HG02588 (cell line): Measurements from ENCODE around the gene IRAK2.

Source experiments
- ATAC-seq: cut with Tn5 transposase; IDR thresholded peaks from one replicate; pipeline ENCODE4 v1.9.1; 2021; ENCODE audit warnings: mild to moderate bottlenecking, moderate library complexity; ENCODE audit not compliant: unreplicated experiment

Gene IRAK2

GRCh38 chr3:10279384-10280176, 114.9 kb downstream of the IRAK2 start:
- no peak for ATAC-seq

DNA sequence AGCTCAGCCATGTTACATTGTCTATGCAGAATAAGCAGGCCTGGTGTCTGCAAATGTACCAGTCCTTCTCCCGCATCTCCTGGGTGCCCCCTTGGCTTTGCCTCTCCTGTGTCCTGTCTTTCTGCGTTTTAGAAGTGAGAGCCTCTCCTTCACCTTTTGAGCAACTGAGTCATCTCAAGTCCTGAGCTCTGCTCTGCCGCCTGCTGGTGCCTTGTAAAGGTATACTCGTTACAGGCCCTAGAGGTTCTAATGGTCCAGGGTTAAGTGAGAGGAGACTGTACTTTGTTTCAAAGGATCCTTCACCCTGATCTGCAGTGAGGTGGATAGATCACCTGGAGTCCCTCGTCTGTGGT, 115.4 kb downstream of the IRAK2 start:
- ATAC-seq, result no peak

- ATAC-seq, result no peak
Observed at GRCh38 chr3:10280571-10280970, 115.9 kb downstream of the IRAK2 start.

GRCh38 chr3:10281951-10282350, 117.2 kb downstream of the IRAK2 start:
- ATAC-seq, result no peak

DNA sequence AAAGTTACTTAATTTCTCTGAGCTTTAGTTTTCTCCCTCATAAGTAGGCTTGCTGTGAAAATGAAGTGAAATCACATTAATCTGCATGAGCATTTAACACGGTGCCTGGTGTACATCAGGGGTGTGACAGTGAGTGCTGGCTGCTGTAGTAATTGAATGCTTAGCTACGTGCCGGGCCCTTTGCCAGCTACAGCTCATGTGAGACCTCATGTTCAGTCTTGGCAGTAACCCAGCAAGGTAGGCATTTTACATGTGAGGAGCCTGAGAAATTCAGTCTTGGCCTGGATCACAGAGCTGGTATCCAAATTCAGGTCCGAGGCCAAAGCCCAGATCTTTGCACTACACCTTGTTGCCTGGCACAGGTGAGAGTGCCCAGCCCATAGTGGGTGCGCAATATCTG, 118.9 kb downstream of the IRAK2 start:
- no peak for ATAC-seq

- ATAC-seq, result no peak
Observed at GRCh38 chr3:10284496-10284895, 119.8 kb downstream of the IRAK2 start.

DNA sequence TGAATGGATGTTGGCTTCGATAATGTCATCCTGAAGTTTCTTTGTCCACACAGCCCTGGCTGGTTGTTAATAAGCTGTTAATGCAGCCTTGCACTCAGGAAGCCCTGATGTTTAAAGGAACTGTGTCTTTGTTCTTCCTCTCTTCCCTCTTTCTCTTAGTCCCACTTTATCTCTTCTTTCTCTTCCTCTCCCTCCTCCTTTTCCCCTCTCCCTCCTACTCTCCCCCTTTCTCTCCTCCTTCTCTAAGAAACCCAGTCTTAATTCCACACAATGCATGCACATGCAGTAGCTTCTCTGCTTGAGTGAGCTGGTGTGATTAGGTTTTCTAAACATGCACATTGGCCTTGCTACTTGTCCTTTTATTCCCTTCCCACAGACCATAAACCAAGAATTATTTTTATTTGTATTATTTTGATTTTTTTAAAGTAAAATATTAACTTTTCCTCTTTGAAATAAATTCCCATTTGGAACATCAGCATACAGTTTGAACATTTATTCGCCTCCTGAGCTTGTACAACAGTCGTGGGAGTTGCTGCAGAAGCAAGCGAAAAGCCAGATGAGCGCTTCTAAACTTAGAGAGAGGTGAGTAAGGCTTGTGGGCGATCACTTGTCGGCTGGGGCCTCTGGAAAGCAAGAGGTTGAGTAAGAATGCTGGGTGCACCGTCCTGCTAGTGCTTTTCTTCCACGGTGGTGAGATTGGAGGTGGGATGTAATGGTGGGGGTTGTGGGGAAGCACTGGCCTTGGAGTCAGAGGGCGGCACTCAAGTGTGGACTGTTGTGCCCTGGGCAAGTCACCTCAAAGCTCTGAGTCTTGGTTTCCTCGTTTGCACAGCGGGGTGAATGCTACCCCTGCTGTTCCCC, 120.8 kb downstream of the IRAK2 start:
- ATAC-seq, result no peak

DNA sequence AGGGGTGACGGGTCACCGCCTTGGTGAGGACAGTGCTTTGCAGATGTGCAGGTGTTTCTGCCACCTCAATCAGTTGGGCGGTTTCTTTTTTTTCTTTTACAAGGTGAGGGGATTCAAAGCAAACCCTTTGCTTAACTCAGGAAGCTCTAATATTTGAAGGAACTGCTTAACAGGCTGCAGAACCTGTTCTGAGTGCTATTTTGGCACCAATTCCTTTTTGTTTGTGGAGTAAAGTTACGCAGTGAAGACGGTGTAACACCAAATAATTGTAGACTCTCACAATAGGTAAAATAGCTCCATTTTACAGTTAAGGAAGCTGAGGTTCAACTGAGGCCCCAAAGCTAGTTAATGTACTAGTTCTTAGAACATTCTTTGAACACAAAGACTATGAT, 121.4 kb downstream of the IRAK2 start:
- no peak for ATAC-seq

GRCh38 chr3:10286596-10287295, 122.0 kb downstream of the IRAK2 start:
- no peak for ATAC-seq

GRCh38 chr3:10287936-10288574, 123.3 kb downstream of the IRAK2 start:
- no peak for ATAC-seq

DNA sequence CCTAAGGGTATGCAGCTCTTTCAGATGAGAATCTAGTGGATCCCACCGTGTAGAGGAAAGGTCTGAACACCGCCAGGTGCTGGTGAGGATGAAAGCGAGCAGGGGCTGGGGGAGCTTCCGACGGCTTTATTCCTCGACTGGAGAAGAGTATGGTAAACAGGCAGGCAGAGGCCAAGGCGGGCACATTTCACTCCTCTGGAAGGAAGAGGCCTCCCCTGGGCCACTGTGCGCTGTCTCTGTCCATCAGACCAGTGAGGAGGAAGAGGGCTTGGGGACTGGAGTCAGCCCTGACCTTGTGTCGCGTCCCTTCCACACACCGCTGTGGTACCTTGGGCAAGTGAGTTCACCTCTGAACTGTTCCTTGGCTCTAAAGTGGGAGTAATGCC, 123.8 kb downstream of the IRAK2 start:
- no peak for ATAC-seq

GRCh38 chr3:10289077-10289476, 124.4 kb downstream of the IRAK2 start:
- no peak for ATAC-seq

DNA sequence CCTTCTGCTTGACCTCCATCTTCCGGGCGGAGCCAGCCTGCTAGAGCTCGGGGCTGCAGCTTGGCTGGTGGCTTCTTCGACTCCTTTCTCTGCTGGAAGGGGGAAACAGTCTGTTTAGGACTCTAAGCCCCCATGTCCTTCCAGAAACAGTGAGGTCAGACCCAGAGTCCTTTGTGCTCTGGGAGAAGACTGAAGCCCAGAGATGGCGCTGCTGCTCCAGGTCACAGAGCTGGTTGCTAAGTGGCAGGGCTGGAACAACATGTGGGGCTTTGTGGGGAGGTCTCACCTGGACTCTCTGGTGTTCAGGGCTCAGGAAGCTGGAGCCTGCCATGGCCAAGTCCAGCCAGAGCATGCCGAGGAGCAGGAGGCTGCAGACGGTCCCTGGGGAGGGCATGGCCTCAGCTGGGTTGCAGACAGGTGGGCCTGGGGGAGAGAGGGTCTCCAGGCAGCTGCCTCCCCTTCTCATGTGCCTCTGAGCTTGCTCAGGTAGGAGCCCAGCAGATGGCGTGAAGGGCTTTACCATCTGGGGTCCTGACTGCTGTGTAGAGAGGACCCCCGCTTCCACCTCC, 125.2 kb downstream of the IRAK2 start:
- no peak for ATAC-seq

DNA sequence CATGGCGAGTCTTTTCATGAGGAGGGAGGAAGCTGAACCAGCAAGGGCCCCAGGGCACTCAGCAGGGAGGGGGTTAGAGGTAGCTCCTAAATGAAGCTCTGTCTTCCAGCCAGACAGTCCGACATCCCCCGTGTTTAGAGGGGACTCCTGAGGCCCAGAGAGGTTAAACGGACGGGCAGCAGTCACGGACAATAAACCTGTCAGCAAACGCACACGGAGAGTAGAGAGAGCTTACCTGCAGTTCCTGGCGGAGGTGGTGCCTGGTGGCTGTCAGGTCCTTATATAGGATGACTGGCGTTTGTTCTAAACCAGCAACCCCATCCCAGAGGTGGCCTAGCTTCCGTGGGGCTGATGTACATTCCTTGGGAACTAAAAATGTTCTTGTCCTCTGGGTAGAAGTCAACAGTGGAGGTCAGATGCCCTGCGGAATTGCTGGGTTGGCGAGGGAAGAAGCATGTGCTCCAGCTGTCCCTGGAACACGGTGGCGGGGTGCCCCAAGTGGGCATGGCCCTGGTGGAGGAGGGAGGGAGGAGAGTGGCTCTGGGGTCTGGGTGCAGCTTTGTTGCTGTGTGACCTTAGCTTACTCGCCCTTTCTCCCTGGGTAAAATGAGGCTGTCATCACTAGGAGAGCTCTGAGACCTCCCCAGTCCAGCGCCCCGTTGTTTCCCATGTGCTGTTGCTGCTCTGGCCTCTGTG, 125.9 kb downstream of the IRAK2 start:
- no peak for ATAC-seq

DNA sequence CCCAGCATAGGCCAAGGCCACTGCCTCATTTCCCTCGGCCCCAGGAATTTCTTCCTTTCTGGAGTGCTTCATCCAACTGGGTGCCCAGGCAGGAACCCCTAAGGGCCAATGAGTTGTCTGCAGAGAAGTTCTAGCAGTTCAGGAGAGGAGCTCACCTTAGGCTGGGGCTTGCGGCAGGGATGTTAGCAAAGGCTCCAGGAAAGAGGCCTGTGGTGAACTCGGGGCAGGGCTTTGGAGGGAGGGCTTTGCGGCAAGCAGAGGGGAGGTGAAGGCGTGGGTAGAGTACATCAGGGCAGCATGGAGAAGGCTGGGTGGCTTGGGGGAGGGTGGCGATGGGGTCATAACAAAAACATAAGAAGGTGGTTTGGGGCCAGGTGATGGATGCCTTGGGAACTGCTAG, 126.9 kb downstream of the IRAK2 start:
- no peak for ATAC-seq

DNA sequence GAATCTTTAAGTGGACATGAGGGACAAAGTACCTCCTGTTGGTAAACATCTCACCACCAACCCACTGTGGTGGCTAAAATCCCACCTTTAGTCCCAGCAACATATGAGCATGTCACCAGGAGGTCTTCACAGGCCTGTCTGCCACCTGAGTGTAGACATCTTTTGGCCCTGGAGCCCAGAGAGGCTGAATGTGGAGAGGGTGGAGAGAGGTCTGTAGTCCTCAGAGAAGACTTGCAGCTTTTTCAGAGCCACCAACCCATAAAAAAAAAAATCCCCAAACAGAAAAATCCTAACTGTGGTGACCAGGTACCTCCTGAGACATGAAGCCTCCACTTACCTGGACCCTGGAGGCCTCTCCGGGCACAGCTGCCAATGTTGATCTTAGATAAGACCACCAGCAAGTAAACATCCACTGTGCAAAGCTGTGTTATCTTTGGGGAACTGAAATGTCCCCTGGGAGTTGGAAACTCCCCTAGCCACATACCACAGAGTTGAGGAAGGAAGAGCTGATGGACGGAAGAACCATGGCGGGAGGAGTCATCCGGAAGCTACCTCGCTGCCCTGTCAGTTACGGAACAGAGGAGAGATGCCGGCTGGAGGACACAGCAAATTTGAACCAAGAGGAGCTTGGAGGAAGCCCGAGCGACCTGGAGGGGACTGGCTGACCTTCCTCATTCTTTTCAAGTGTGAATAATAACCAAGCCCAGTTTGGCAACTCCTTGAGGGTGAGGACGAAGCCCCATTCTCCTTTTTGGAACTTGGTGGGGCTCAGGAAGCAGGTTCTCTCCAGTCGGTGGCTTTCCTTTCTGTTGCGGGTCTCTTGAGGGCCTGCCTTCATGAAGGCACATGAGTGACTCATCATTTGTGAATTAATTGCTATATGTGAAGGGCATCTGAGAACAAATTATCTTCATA, 128.0 kb downstream of the IRAK2 start, which contains the start of gene GHRL:
Gene GHRL (minus strand): TSS at position 443 of the 915 bp plus-strand sequence. CDS start 2,767 bp downstream, outside the sequence.
- peak; percentile 79 for ATAC-seq
